ENCODE results near the gene METTL15. TPM values are rescaled to one million over a fixed set of nuclear protein-coding genes. Genes with fewer than 3 reads are reported as not detected.
"Not testable (repeated sequence)": the region's sequence is repeated elsewhere in the genome, so short reads cannot be mapped to it uniquely, and the experiment has no call there.

Gene METTL15
- polyA plus RNA-seq, 1 donor (not counting 4 experiments of a cell fraction or from before 2014, with no cell fraction given), result 10.0 TPM

GRCh38 chr11:28209906-28210305, 101.7 kb downstream of the METTL15 start:
- H4K20me1 ChIP-seq (ENCODE audit: control insufficient read depth, extremely low read depth, insufficient read depth, low read length), result no peaks in the 10 kb centered on the region
- no peaks in the 10 kb centered on the region for H3K4me1 ChIP-seq (ENCODE audit: control insufficient read depth, extremely low read depth, insufficient read depth, low read length)
- no peak overlapping the region for H3K4me2 ChIP-seq (ENCODE audit: control insufficient read depth, extremely low read depth, insufficient read depth, low read depth, low read length)
- no peak overlapping the region for H2AFZ ChIP-seq (ENCODE audit: control insufficient read depth, low read length)
- H3K9me1 ChIP-seq (ENCODE audit: control insufficient read depth, extremely low read depth, insufficient read depth, low read length), result no peaks in the 10 kb centered on the region
- no peaks in the 10 kb centered on the region for H3K9me3 ChIP-seq (ENCODE audit: control insufficient read depth, low read depth, low read length)
- H3K79me2 ChIP-seq (ENCODE audit: control insufficient read depth, insufficient read depth, low read length), result no peaks in the 10 kb centered on the region
- H3K27ac ChIP-seq (ENCODE audit: control insufficient read depth, insufficient read depth, low read length), result no peak overlapping the region
- DNase-seq (ENCODE audit: low read depth, low spot score), result no peak
- no peak overlapping the region for H3K9ac ChIP-seq (ENCODE audit: control insufficient read depth, extremely low read depth, insufficient read depth, low read length)
- H3K4me3 ChIP-seq (ENCODE audit: control insufficient read depth in 2 of 3, extremely low read depth in 1 of 3, insufficient read depth in 2 of 3, low read depth in 1 of 3, low read length in 3 of 3), result no peak overlapping the region
- dilution Hi-C loops (cut with MboI; ENCODE audit: extremely low pct_ligation_motif_present, low sequenced_read_pairs), result no loop called here
- no peaks in the 10 kb centered on the region for H3K27me3 ChIP-seq (ENCODE audit: control insufficient read depth, extremely low read depth, insufficient read depth, low read length)
- H3K36me3 ChIP-seq (ENCODE audit: control insufficient read depth in 2 of 2, extremely low read depth in 1 of 2, insufficient read depth in 2 of 2, low read length in 2 of 2), result no peaks in the 10 kb centered on the region
- FAIRE-seq, result no peak
- TF ChIP-seq EZH2 (IDR thresholded peaks at IDR 0.05; ENCODE audit: low read length), result no peak
- no peak for TF ChIP-seq CTCF (optimal IDR thresholded peaks at IDR 0.05 in 1 of 3, IDR thresholded peaks at IDR 0.05 in 1 of 3, conservative IDR thresholded peaks at IDR 0.05 in 1 of 3; ENCODE audit: extremely low read depth in 1 of 3, insufficient read depth in 2 of 3, low read length in 3 of 3)

- H3K4me3 ChIP-seq (ENCODE audit: control insufficient read depth in 2 of 3, extremely low read depth in 1 of 3, insufficient read depth in 2 of 3, low read depth in 1 of 3, low read length in 3 of 3); H3K36me3 ChIP-seq (ENCODE audit: control insufficient read depth in 2 of 2, extremely low read depth in 1 of 2, insufficient read depth in 2 of 2, low read length in 2 of 2); H4K20me1 ChIP-seq (ENCODE audit: control insufficient read depth, extremely low read depth, insufficient read depth, low read length); H3K27me3 ChIP-seq (ENCODE audit: control insufficient read depth, extremely low read depth, insufficient read depth, low read length); H3K9ac ChIP-seq (ENCODE audit: control insufficient read depth, extremely low read depth, insufficient read depth, low read length); H3K79me2 ChIP-seq (ENCODE audit: control insufficient read depth, insufficient read depth, low read length); H3K9me1 ChIP-seq (ENCODE audit: control insufficient read depth, extremely low read depth, insufficient read depth, low read length); dilution Hi-C loops (cut with MboI; ENCODE audit: extremely low pct_ligation_motif_present, low sequenced_read_pairs); H3K9me3 ChIP-seq (ENCODE audit: control insufficient read depth, low read depth, low read length); FAIRE-seq; H3K27ac ChIP-seq (ENCODE audit: control insufficient read depth, insufficient read depth, low read length); DNase-seq (ENCODE audit: low read depth, low spot score); H2AFZ ChIP-seq (ENCODE audit: control insufficient read depth, low read length); H3K4me2 ChIP-seq (ENCODE audit: control insufficient read depth, extremely low read depth, insufficient read depth, low read depth, low read length); H3K4me1 ChIP-seq (ENCODE audit: control insufficient read depth, extremely low read depth, insufficient read depth, low read length): not testable (repeated sequence)
Observed at GRCh38 chr11:28222063-28222462, 113.9 kb downstream of the METTL15 start.

GRCh38 chr11:28223577-28223976, 115.4 kb downstream of the METTL15 start:
- TF ChIP-seq EZH2 (IDR thresholded peaks at IDR 0.05; ENCODE audit: low read length), result no peak
- TF ChIP-seq CTCF (optimal IDR thresholded peaks at IDR 0.05 in 1 of 3, IDR thresholded peaks at IDR 0.05 in 1 of 3, conservative IDR thresholded peaks at IDR 0.05 in 1 of 3; ENCODE audit: extremely low read depth in 1 of 3, insufficient read depth in 2 of 3, low read length in 3 of 3), result no peak
- Histone ChIP-seq H3K9ac (ENCODE audit: control insufficient read depth, extremely low read depth, insufficient read depth, low read length) (no peak overlapping the region), H3K9me1 (ENCODE audit: control insufficient read depth, extremely low read depth, insufficient read depth, low read length) (no peaks in the 10 kb centered on the region), H4K20me1 (ENCODE audit: control insufficient read depth, extremely low read depth, insufficient read depth, low read length) (no peaks in the 10 kb centered on the region), H3K36me3 (ENCODE audit: control insufficient read depth in 2 of 2, extremely low read depth in 1 of 2, insufficient read depth in 2 of 2, low read length in 2 of 2) (no peaks in the 10 kb centered on the region), H3K4me2 (ENCODE audit: control insufficient read depth, extremely low read depth, insufficient read depth, low read depth, low read length) (no peak overlapping the region), H3K9me3 (ENCODE audit: control insufficient read depth, low read depth, low read length) (no peaks in the 10 kb centered on the region), H3K4me1 (ENCODE audit: control insufficient read depth, extremely low read depth, insufficient read depth, low read length) (peaks cover 5% of the 10 kb centered on the region), H3K79me2 (ENCODE audit: control insufficient read depth, insufficient read depth, low read length) (no peaks in the 10 kb centered on the region), H2AFZ (ENCODE audit: control insufficient read depth, low read length) (no peak overlapping the region), H3K4me3 (ENCODE audit: control insufficient read depth in 2 of 3, extremely low read depth in 1 of 3, insufficient read depth in 2 of 3, low read depth in 1 of 3, low read length in 3 of 3) (no peak overlapping the region), H3K27ac (ENCODE audit: control insufficient read depth, insufficient read depth, low read length) (no peak overlapping the region), H3K27me3 (ENCODE audit: control insufficient read depth, extremely low read depth, insufficient read depth, low read length) (no peaks in the 10 kb centered on the region)
- no peak for FAIRE-seq
- dilution Hi-C loops (cut with MboI; ENCODE audit: extremely low pct_ligation_motif_present, low sequenced_read_pairs), result no loop called here
- no peak for DNase-seq (ENCODE audit: low read depth, low spot score)

Measured in keratinocyte (primary cell).